Activated CD8-positive, alpha-beta memory T cell treated with anti-CD3 and anti-CD28 coated beads, Interleukin-2, amount 50 U/mL, for 24 hours (primary cell): ENCODE results near the gene MXRA7.
"Not testable (repeated sequence)": the region's sequence is repeated elsewhere in the genome, so short reads cannot be mapped to it uniquely, and the experiment has no call there.

ENCODE experiments used
- DNase-seq: peaks from one replicate; pipeline ENCODE4 v3.0.0-alpha.2; 2020; ENCODE audit errors: extremely low read depth

The MXRA7 gene

GRCh38 chr17:76710863-76711611, at the start of gene MXRA7:
MXRA7 (minus strand) TSS chr17:76710965; CDS start chr17:76710946, 19 bp downstream.
- DNase-seq: no peak

GRCh38 chr17:76758570-76758969, 47.8 kb upstream of the MXRA7 start:
- no peak for DNase-seq

GRCh38 chr17:76757256-76757655, 46.5 kb upstream of the MXRA7 start:
- no peak for DNase-seq

GRCh38 chr17:76755285-76755684, 44.5 kb upstream of the MXRA7 start:
- DNase-seq: no peak

GRCh38 chr17:76753061-76753961, 42.5 kb upstream of the MXRA7 start:
- DNase-seq: no peak

GRCh38 chr17:76752006-76752405, 41.2 kb upstream of the MXRA7 start:
- DNase-seq: no peak

GRCh38 chr17:76751416-76751993, 40.7 kb upstream of the MXRA7 start:
- DNase-seq: no peak

- DNase-seq: no peak
These were observed 37.9 kb upstream of the MXRA7 start for GRCh38 chr17:76748657-76749056.

GRCh38 chr17:76747716-76748363, 37.1 kb upstream of the MXRA7 start:
- no peak for DNase-seq

GRCh38 chr17:76745785-76746184, 35.0 kb upstream of the MXRA7 start:
- DNase-seq: not testable (repeated sequence)

- DNase-seq: no peak
These were observed 34.0 kb upstream of the MXRA7 start for GRCh38 chr17:76744747-76745146.

GRCh38 chr17:76742958-76743357, 32.2 kb upstream of the MXRA7 start:
- DNase-seq: no peak

GRCh38 chr17:76740329-76741118, 29.8 kb upstream of the MXRA7 start:
- no peak for DNase-seq

- DNase-seq: not testable (repeated sequence)
These were observed 28.9 kb upstream of the MXRA7 start for GRCh38 chr17:76739568-76740115.

- DNase-seq: no peak
These were observed 27.7 kb upstream of the MXRA7 start for GRCh38 chr17:76738468-76738850.

- peak; percentile 82 for DNase-seq
These were observed 27.1 kb upstream of the MXRA7 start, which contains the start of gene MFSD11 for GRCh38 chr17:76737676-76738467. MFSD11 (plus strand) TSS chr17:76738119; CDS start chr17:76738353, 234 bp downstream.

GRCh38 chr17:76737082-76737675, 26.4 kb upstream of the MXRA7 start, which contains the start of gene SRSF2:
SRSF2 (minus strand) TSS chr17:76737331; CDS start chr17:76737160, 171 bp downstream.
- peak; percentile 93 for DNase-seq

- DNase-seq: no peak
These were observed 25.8 kb upstream of the MXRA7 start for GRCh38 chr17:76736349-76737081.
